Measurements from ENCODE around the gene SPAAR. TPM values are rescaled to one million over a fixed set of nuclear protein-coding genes. Genes with fewer than 3 reads are reported as not detected.

SPAAR gene
- total RNA-seq, 1 donor from 2014 or later, result 1.8 TPM

- no peak for DNase-seq
Observed at GRCh38 chr9:35948901-35949318, 39.6 kb downstream of the SPAAR start.

GRCh38 chr9:35951736-35952135, 42.4 kb downstream of the SPAAR start:
- DNase-seq, result no peak

DNA sequence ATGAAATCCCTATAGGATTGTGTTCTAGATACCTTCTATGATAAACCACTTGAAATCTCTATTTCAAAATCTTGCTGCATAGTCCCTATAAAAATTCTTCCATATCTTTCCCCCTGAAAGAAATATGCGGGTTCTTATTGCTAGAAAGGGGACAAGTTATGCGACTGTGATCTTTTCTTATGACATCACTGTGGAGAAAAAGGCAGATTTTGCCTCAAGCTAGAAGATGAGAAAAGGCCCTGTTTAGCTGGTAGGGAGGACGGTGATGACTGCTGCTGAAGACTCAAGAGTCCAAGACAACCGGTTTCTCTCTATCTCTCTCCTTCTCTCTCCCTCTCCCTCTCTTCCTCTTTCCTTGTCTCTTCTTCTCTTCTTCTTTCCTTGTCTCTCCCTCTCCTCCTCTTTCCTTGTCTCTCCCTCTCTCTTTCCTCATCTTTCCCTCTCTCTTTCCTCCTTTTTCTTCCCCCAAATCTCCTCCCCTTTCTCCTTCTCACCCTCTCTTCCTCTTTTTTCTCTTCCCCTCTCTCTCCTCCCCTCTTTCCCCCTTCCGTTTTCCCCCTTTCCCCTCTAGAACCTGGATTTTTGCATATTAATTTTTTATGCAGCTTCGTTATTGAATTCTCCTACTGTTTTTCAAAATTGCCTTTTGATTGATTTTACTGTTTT, 43.4 kb downstream of the SPAAR start:
- DNase-seq, result no peak

- peak; percentile 88 for DNase-seq
Observed at GRCh38 chr9:35954942-35955546, 45.8 kb downstream of the SPAAR start.

DNA sequence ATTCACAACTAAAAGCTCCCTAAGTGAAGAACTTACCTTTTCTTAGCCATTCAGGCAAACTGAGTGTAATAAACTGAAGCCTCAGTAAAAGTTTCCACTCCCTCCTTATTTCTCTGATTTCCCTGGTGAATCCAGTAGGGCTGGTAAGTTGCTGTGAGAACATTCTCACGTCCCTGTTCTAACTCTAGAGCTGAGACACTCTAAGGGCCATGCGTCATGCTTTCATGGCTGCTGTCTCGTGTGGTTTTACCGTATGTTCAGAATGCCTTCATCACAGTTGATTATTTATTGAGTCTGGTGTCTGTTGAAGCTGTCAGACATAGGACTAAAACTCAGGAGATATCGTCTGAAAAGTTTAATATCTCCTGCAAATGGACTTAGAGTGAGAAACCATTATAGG, 47.4 kb downstream of the SPAAR start:
- no peak for DNase-seq

DNA sequence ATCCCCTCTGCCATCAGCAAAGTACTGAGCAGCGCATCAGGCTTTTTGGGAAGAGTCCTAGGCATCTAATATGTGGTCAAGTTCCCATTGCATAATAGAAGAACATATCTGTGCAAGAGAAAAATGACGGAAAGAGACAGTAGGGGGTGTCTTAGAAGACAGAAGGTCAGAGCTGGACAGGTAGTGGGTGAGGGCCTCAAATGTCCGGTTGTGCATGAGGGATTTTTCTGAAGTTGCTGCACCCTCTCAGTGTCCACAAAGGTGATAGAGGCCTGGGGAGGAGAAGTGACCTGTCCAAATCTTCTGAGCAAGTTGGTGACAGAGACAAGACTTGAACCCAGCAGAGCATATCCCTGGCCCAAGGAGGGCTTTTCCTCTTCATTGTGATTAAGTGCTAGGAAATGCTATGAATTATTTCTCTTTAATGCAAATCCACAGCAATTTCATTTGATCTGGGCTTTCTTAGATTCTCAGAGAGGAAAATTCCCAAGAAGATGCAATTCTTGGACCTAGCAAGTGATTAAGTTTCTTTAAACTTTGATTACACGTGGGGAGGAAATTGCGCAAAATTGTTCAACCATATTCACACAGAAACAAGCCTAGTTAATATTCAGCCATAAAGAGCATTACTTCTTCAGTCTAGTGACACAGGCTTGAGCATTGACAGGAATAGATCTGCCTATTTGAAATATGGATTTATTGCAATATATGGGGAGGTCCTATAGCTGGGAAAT, 49.0 kb downstream of the SPAAR start, which contains the start of gene OR2S2:
TSS of gene OR2S2 (minus strand) at position 51 of the 734 bp plus-strand sequence. CDS start 56 bp downstream, outside the sequence.
- no peak for DNase-seq

GRCh38 chr9:35960039-35960655, 50.9 kb downstream of the SPAAR start:
- DNase-seq, result no peak

Other genes starting within 250 kb of the SPAAR start
- gene ARHGEF39, start 244.3 kb upstream of the SPAAR start, total RNA-seq, result 1.0 TPM
- gene CA9, start 235.6 kb upstream of the SPAAR start, total RNA-seq, result 0.82 TPM
- gene TPM2, start 219.6 kb upstream of the SPAAR start, total RNA-seq, result 3,889 TPM
- gene TLN1, start 177.3 kb upstream of the SPAAR start, total RNA-seq, result 210 TPM
- gene CREB3, start 176.8 kb upstream of the SPAAR start, total RNA-seq, result 20.3 TPM
- 43.6 TPM for gene GBA2, start 160.3 kb upstream of the SPAAR start, total RNA-seq
- gene RGP1, start 160.2 kb upstream of the SPAAR start, total RNA-seq, result 16.7 TPM
- not detected for gene MSMP, start 155.2 kb upstream of the SPAAR start, total RNA-seq
- 24.5 TPM for gene NPR2, start 117.9 kb upstream of the SPAAR start, total RNA-seq
- 3.7 TPM for gene SPAG8, start 97.2 kb upstream of the SPAAR start, total RNA-seq
- gene HINT2, start 94.4 kb upstream of the SPAAR start, total RNA-seq, result 18.1 TPM
- not detected for gene FAM221B, start 80.8 kb upstream of the SPAAR start, total RNA-seq
- 8.2 TPM for gene TMEM8B, start 80.3 kb upstream of the SPAAR start, total RNA-seq
- not detected for gene OR13J1, start 39.1 kb upstream of the SPAAR start, total RNA-seq
- gene HRCT1, start 3.3 kb upstream of the SPAAR start, total RNA-seq, result not detected
- gene OR2S2, start 48.7 kb downstream of the SPAAR start, total RNA-seq, result not detected
- gene RECK, start 127.4 kb downstream of the SPAAR start, total RNA-seq, result 22.9 TPM
- gene GLIPR2, start 227.2 kb downstream of the SPAAR start, total RNA-seq, result 49.3 TPM